Right lobe of liver (tissue), 6 donors: Measurements from ENCODE around the gene ACP3. TPM values are rescaled to one million over a fixed set of nuclear protein-coding genes. Genes with fewer than 3 reads are reported as not detected.

Experiments used
- ATAC-seq, 4 donors: fragments of 200-7000 bp; cut with Tn5 transposase; one replicate each; pipeline ENCODE4 v1.9.1; 2020; ENCODE audit warnings: mild to moderate bottlenecking in 4 of 4, moderate library complexity in 4 of 4
- DNase-seq, 3 donors: peaks; one replicate each; pipeline ENCODE4 v3.0.0-alpha.2; 2020
- H3K27ac ChIP-seq, 3 donors: fragments of 200-600 bp; one replicate each; pipeline ENCODE4 v1.8.0; 2022
- H3K27me3 ChIP-seq, 2 donors: fragments of 200-600 bp; one replicate each; pipeline ENCODE4 v1.8.0; 2022
- H3K36me3 ChIP-seq, 4 donors: fragments of 200-600 bp; sonication (generic) in 1 of 4; one replicate each; pipeline versions ENCODE4 v1.5.1 to v1.8.0; 2017 to 2022; ENCODE audit warnings: control low read depth in 1 of 4
- H3K4me1 ChIP-seq, 4 donors: fragments of 200-600 bp; sonication (generic) in 1 of 4; one replicate each; pipeline versions ENCODE4 v1.5.1 to v1.8.0; 2017 to 2022; ENCODE audit warnings: control low read depth in 1 of 4
- H3K4me3 ChIP-seq, 3 donors: fragments of 200-600 bp; one replicate each; pipeline ENCODE4 v1.8.0; 2022
- H3K9me3 ChIP-seq, 4 donors: fragments of 200-600 bp; sonication (generic) in 1 of 4; one replicate each; pipeline versions ENCODE4 v1.5.1 to v1.8.0; 2017 to 2022; ENCODE audit warnings: control low read depth in 1 of 4
- CTCF ChIP-seq, 4 donors: fragments of 200-600 bp in 3 of 4; fragments of 450-650 bp in 1 of 4; IDR thresholded peaks; one replicate each; pipeline versions ENCODE4 v1.5.1 to v1.8.0; 2016 to 2022; ENCODE audit warnings: antibody characterized with exemption in 4 of 4, mild to moderate bottlenecking in 2 of 4
- POLR2A ChIP-seq: fragments of 450-650 bp; IDR thresholded peaks from one replicate; pipeline ENCODE4 v1.6.1; 2017; ENCODE audit warnings: antibody characterized with exemption, mild to moderate bottlenecking
- WGBS: methylation state at CpG from one replicate; pipeline ENCODE4 v1.1.6; 2018; ENCODE audit warnings: low coverage, low lambda C conversion rate; ENCODE audit not compliant: insufficient coverage; ENCODE audit errors: missing lambda C conversion rate; 5-methylcytosine and 5-hydroxymethylcytosine counted together
- intact Hi-C, 2 donors: fragments of 100-400 bp; cut with DNase I; formaldehyde crosslinking; loops; one replicate each; pipeline versions ENCODE4 v1.11.2 to v1.14.1; 2022
- total RNA-seq, 6 experiments: library from RNA; depleted of rRNA in 2 of 6; stranded (reverse); fragments of >200 nt in 2 of 6; fragmentation: NEBNext Ultra II Directional in 3 of 6; extraction: Animal tissue kit (Norgen Biotek cat#: 25700) in 3 of 6; gene quantifications; one replicate each; pipeline versions ENCODE4 v1.1.0 to v1.2.4, GENCODE V29; 2016 to 2023
- donor health status: DM: no; HTN: yes; CAD: no.
- donor health status: DM: no; HTN: no; CAD: no.
- donor health status: DM: no; HTN: no; CAD: no.
- donor health status: DM: no; HTN: yes; CAD: no.
- donor health status: DM: no; HTN: yes; CAD: no.

The ACP3 gene
- total RNA-seq, 6 experiments from 2014 or later = 0.12 to 0.49 (median 0.22) TPM; not detected in 1

- Histone ChIP-seq H3K36me3 (no peaks in the 10 kb centered on the region), H3K4me3 (no peak overlapping the region), H3K9me3 (no peaks in the 10 kb centered on the region), H3K27ac (no peak overlapping the region), H3K27me3 (no peaks in the 10 kb centered on the region), H3K4me1 (no peaks in the 10 kb centered on the region)
- TF ChIP-seq CTCF (IDR thresholded peaks at IDR 0.05) (no peak), POLR2A (no peak)
- DNase-seq = no peak
- ATAC-seq = no peak
- WGBS = 68% methylated on average over 4 of the region's 4 CpGs
- intact Hi-C loops = no loop called here
These were observed 7.9 kb downstream of the ACP3 start for GRCh38 chr3:132325103-132325606.

GRCh38 chr3:132325634-132326033, 8.4 kb downstream of the ACP3 start:
- DNase-seq = no peak
- intact Hi-C loops = no loop called here

GRCh38 chr3:132326251-132326650, 9.0 kb downstream of the ACP3 start:
- 57% methylated on average over 2 of the region's 2 CpGs for WGBS
- intact Hi-C loops = no loop called here
- Histone ChIP-seq H3K4me1 (no peaks in the 10 kb centered on the region), H3K27ac (no peak overlapping the region), H3K9me3 (no peaks in the 10 kb centered on the region), H3K4me3 (no peak overlapping the region), H3K27me3 (no peaks in the 10 kb centered on the region), H3K36me3 (no peaks in the 10 kb centered on the region)
- ATAC-seq (no peak), DNase-seq (no peak)
- TF ChIP-seq CTCF (IDR thresholded peaks at IDR 0.05) (no peak), POLR2A (no peak)

More at GRCh38 chr3:132325634-132326033, 8.4 kb downstream of the ACP3 start:
- no peaks in the 10 kb centered on the region for H3K4me1 ChIP-seq
- 57% methylated on average over 2 of the region's 2 CpGs for WGBS
- no peak overlapping the region for H3K27ac ChIP-seq
- no peak for ATAC-seq
- no peaks in the 10 kb centered on the region for H3K27me3 ChIP-seq
- H3K4me3 ChIP-seq = no peak overlapping the region
- H3K9me3 ChIP-seq = no peaks in the 10 kb centered on the region
- no peaks in the 10 kb centered on the region for H3K36me3 ChIP-seq
- TF ChIP-seq CTCF (IDR thresholded peaks at IDR 0.05) (no peak), POLR2A (no peak)

GRCh38 chr3:132332082-132332481, 14.9 kb downstream of the ACP3 start:
- intact Hi-C loops = no loop called here
- DNase-seq (no peak), ATAC-seq (no peak)
- TF ChIP-seq POLR2A (no peak), CTCF (IDR thresholded peaks at IDR 0.05) (no peak)
- no peaks in the 10 kb centered on the region for H3K27me3 ChIP-seq
- no peak overlapping the region for H3K4me3 ChIP-seq
- no peak overlapping the region for H3K27ac ChIP-seq
- H3K4me1 ChIP-seq = no peaks in the 10 kb centered on the region
- no peaks in the 10 kb centered on the region for H3K36me3 ChIP-seq
- 68% methylated on average over 6 of the region's 6 CpGs for WGBS
- H3K9me3 ChIP-seq = no peaks in the 10 kb centered on the region

GRCh38 chr3:132332508-132332907, 15.3 kb downstream of the ACP3 start:
- H3K4me3 ChIP-seq = no peak overlapping the region
- no peaks in the 10 kb centered on the region for H3K4me1 ChIP-seq
- 44% methylated on average over 1 of the region's 1 CpG for WGBS
- no peak for ATAC-seq
- intact Hi-C loops = no loop called here
- no peak overlapping the region for H3K27ac ChIP-seq
- no peak for TF ChIP-seq CTCF (IDR thresholded peaks at IDR 0.05)
- TF ChIP-seq POLR2A = no peak
- no peak for DNase-seq
- no peaks in the 10 kb centered on the region for H3K27me3 ChIP-seq
- no peaks in the 10 kb centered on the region for H3K9me3 ChIP-seq
- no peaks in the 10 kb centered on the region for H3K36me3 ChIP-seq
